Measurements from ENCODE around the gene SNX19.
"Not testable (repeated sequence)": the region's sequence is repeated elsewhere in the genome, so short reads cannot be mapped to it uniquely, and the experiment has no call there.

SNX19 gene

GRCh38 chr11:130873761-130874160 lies 42.5 kb downstream of the SNX19 start:
- DNase-seq (ENCODE audit: low spot score) = peak; percentile 37

DNA sequence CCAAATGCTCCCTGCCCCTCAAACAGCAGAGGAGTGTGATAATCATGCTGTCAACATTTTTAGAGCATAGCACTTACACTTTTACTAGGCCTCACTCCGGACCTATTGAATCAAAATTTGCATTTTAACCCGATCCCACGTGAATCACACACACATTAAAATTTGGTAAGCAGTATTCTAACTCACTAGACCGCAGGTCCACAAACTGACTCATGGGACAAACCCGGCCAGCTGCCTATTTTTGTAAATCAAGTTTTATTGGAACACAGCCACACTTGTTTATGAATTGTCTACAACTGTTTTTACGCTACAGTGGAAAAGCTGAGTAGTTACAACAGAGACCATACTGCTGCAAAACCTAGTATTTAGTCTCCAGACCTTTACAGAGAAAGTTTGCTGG lies 43.3 kb downstream of the SNX19 start:
- DNase-seq (ENCODE audit: low spot score) = no peak

DNA sequence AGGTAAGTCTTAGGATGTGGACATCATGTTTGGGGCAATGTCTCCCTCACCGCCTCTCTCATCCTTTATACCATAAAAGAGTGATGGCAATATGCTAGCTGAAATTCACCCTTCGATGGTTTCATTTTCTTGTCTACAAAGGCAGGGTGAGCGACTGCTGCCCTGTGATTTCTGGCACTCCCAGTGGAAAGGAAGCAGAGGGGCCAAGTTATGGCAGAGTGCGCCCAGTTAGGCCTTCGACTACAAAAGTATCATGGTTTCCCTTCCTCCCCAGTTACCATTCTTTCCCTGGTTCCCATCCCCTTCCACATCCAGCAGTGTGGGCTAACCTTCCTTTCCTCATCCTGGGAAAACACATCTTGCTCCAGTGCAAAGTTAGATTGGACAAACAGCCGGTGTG lies 43.8 kb downstream of the SNX19 start:
- DNase-seq (ENCODE audit: low spot score) = no peak

GRCh38 chr11:130872102-130872501 lies 44.2 kb downstream of the SNX19 start:
- DNase-seq (ENCODE audit: low spot score) = no peak

- DNase-seq (ENCODE audit: low spot score) = no peak
Observed at GRCh38 chr11:130871616-130872015, 44.7 kb downstream of the SNX19 start.

- DNase-seq (ENCODE audit: low spot score) = no peak
Observed at GRCh38 chr11:130868721-130869390, 47.4 kb downstream of the SNX19 start.

DNA sequence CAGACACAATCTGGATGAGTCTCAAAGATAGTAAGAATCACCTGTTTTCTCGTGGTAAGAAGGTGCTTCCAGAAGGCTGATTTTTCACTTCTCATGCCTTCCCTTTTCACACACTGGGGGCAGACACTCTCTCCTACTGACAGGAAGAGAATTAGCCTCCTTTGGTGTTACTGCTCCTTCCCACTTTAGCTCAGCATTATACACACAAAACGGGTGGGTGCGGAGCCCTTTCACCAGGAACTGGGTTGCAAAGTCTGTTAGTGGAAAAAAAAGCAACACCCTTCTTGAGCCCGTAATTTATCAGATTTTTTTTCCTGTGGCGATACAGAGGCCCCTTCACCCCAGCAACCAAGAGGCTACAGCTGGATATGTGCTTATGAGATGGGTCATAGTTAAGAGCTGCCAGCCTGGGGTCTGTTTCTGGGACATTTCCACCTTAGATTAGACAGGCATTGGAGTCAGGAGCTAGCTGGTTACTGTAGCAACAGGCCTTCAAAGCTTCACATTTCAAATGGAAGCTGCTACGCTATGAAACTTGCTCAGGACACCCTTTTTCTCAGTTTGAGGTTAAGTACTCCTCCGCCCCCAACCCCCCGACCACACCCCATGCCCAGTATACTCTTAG lies 48.1 kb downstream of the SNX19 start:
- no peak for DNase-seq (ENCODE audit: low spot score)

- DNase-seq (ENCODE audit: low spot score) = no peak
Observed at GRCh38 chr11:130866831-130867230, 49.4 kb downstream of the SNX19 start.

- DNase-seq (ENCODE audit: low spot score) = no peak
Observed at GRCh38 chr11:130865774-130866114, 50.5 kb downstream of the SNX19 start.

- DNase-seq (ENCODE audit: low spot score) = no peak
Observed at GRCh38 chr11:130865091-130865773, 51.0 kb downstream of the SNX19 start.

DNA sequence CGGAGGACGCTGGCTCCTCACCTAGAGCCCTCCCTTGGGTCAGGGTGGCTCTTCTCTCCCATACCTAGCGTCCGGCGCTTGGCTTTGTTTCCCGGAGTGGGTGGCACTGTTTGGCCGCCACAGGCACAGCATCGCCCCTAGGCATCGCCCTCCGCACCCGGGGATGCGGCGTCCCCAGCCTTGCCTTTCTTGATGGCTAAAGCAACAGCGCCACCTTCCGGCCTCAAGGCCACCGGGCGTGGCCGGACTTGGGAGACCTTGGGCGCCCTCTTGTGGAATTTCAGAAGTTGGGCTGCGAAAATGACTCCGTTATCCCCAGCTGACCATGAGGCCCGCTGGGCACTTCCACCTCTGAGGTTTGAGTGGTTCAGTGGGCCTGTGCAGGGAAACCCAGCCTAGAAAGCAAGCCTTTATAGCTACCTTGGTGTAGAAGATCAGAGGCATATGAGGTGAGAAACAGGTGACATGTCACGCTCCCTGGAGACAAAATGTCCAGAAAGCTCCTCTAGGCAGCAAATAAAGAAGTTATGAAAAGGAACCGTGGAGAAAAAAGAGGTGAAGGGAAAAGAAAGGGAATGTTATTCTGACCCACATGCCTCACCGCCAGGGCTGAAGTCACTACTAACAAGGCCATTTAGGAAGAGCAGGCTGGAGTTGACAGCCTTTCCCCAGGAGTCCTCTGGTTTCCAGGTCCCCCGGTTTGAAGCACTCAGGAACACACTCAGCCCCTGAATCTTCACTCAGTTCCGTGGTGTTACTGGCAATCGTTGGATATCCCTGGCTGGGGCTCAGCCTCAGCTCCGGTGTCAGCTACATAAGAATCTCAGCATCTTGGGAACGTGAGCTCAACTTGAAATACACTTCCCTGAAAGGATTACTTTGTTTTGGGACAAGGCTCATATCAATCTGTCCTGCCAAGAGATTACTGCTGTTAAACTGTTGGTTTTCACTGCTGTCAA lies 54.1 kb downstream of the SNX19 start:
- DNase-seq (ENCODE audit: low spot score) = peak; percentile 72

GRCh38 chr11:130861283-130861682 lies 55.0 kb downstream of the SNX19 start:
- DNase-seq (ENCODE audit: low spot score) = no peak

DNA sequence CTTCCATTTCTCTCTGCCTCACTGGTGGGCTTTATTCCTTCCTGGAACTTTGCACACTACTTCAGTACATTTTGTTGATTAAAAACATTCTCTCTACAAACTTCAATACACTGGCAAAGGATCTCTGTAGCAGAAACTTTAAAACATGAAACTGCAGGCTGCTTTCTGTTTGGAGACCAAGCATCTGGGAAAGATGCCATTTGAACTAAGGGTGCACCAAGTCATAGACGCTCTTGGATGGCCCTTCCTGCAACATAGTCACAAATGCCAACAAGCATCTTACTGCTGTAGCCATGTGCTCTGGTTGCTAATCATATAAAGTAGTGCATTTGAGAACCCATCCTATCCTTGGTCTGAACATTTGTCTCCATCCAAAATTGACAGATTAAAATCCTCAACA lies 56.4 kb downstream of the SNX19 start:
- no peak for DNase-seq (ENCODE audit: low spot score)

- no peak for DNase-seq (ENCODE audit: low spot score)
Observed at GRCh38 chr11:130858215-130858614, 58.1 kb downstream of the SNX19 start.

DNA sequence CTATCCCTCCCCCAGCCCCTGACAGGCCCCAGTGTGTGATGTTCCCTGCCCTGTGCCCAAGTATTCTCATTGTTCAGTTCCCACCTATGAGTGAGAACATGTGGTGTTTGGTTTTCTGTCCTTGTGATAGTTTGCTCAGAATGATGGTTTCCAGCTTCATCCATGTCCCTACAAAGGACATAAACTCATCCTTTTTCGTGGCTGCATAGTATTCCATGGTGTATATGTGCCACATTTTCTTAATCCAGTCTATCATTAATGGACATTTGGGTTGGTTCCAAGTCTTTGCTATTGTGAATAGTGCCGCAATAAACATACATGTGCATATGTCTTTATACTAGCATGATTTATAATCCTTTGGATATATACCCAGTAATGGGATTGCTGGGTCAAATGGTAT lies 60.6 kb downstream of the SNX19 start:
- DNase-seq (ENCODE audit: low spot score) = not testable (repeated sequence)

- no peak for DNase-seq (ENCODE audit: low spot score)
Observed at GRCh38 chr11:130854483-130854882, 61.8 kb downstream of the SNX19 start.

DNA sequence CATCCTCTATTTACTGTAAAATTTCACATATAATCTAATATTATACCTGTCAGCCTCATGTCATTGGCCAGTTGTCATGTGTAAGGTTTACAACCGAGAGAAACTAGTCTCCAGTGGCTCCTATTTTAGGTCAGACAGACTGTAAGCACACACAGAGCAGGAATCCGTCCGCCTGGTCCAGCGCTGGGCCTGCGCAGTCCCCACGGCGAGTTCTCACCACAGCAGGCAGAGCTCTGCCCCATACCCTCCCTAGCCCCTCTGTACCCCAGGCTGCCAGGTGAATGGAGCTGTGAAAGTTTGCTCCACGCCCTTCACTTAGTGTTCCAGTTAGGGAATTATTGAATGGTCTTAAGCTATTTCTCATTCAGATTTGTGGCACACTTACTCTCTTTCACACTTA lies 63.7 kb downstream of the SNX19 start:
- DNase-seq (ENCODE audit: low spot score) = no peak

GRCh38 chr11:130850185-130850944 lies 65.9 kb downstream of the SNX19 start:
- no peak for DNase-seq (ENCODE audit: low spot score)

- DNase-seq (ENCODE audit: low spot score) = peak; percentile 37
Observed at GRCh38 chr11:130849215-130849568, 67.1 kb downstream of the SNX19 start.

GRCh38 chr11:130848361-130849214 lies 67.7 kb downstream of the SNX19 start:
- DNase-seq (ENCODE audit: low spot score) = no peak

DNA sequence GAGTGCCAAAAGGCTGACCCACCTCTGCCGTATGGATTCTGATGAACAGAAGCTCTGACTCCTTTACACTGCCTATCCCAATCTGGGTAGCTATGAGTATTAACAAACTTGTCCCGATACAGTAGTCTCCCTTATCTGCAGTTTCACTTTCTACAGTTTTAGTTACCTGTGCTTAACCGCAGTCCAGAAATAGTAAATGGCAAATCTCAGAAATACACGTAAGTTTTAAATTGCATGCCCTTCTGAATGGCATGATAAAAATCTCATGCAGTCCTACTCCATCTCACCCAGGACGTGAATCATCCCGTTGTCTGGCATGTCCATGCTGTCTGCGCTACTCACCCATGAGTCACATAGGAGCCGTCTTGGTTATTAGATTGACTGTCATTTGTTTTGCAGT lies 68.8 kb downstream of the SNX19 start:
- DNase-seq (ENCODE audit: low spot score) = peak; percentile 80

All from hepatic stellate cell (primary cell).